Neuronal stem cell (in vitro differentiated cells): ENCODE measurements around the gene SND1.

Source experiments
- DNase-seq: peaks from one replicate; pipeline ENCODE4 v3.0.0-alpha.2; 2013; ENCODE audit warnings: low spot score
- H2AFZ ChIP-seq: one replicate; pipeline ENCODE4 v1.6.1; 2013; ENCODE audit warnings: mild to moderate bottlenecking, low read length, inconsistent platforms
- H2AK5ac ChIP-seq: 2 replicates; pipeline ENCODE4 v1.6.1; 2013; ENCODE audit warnings: low read depth, mild to moderate bottlenecking, inconsistent platforms, low read length, moderate library complexity, mixed read lengths
- H2BK120ac ChIP-seq: 2 replicates; pipeline ENCODE4 v1.6.1; 2013; ENCODE audit warnings: low read depth, mild to moderate bottlenecking, inconsistent platforms, low read length, moderate library complexity, mixed read lengths
- H2BK12ac ChIP-seq: one replicate; pipeline ENCODE4 v1.6.1; 2013; ENCODE audit warnings: low read length, inconsistent platforms
- H2BK15ac ChIP-seq: 2 replicates; pipeline ENCODE4 v1.6.1; 2013; ENCODE audit warnings: mild to moderate bottlenecking, low read length, inconsistent platforms, mixed read lengths
- H2BK5ac ChIP-seq: one replicate; pipeline ENCODE4 v1.6.1; 2013; ENCODE audit warnings: inconsistent platforms, mild to moderate bottlenecking, low read length, moderate library complexity
- H3K14ac ChIP-seq: one replicate; pipeline ENCODE4 v1.6.1; 2013; ENCODE audit warnings: low read length, inconsistent platforms
- H3K18ac ChIP-seq: 2 replicates; pipeline ENCODE4 v1.6.1; 2013; ENCODE audit warnings: low read length, inconsistent platforms
- H3K23ac ChIP-seq: 2 replicates; pipeline ENCODE4 v1.6.1; 2013; ENCODE audit warnings: low read depth, mild to moderate bottlenecking, mixed read lengths, low read length, inconsistent platforms; ENCODE audit not compliant: poor library complexity
- H3K27ac ChIP-seq: replicated peaks from 3 replicates; pipeline ENCODE4 v1.5.1; 2013; ENCODE audit warnings: low read length, inconsistent platforms
- H3K27me3 ChIP-seq, 3 experiments: 2 replicates each; pipeline ENCODE4 v1.6.1; 2013; ENCODE audit warnings: low read length in 3 of 3, mild to moderate bottlenecking in 2 of 3, inconsistent platforms in 1 of 3, low read depth in 1 of 3, mixed read lengths in 1 of 3, moderate library complexity in 1 of 3; ENCODE audit not compliant: control insufficient read depth in 3 of 3, insufficient read depth in 3 of 3
- H3K36me3 ChIP-seq, 2 donors: replicated peaks in 1 of 2; 2 replicates each; pipeline ENCODE4 v1.6.1; 2013; ENCODE audit warnings: low read length in 2 of 2; ENCODE audit not compliant: control insufficient read depth in 2 of 2, insufficient read depth in 2 of 2
- H3K4ac ChIP-seq: 2 replicates; pipeline ENCODE4 v1.6.1; 2013; ENCODE audit warnings: inconsistent platforms, mild to moderate bottlenecking, low read length, moderate library complexity
- H3K4me1 ChIP-seq, 2 donors: 1 replicate in 1 of 2; 2 replicates in 1 of 2; pipeline ENCODE4 v1.6.1; 2013; ENCODE audit warnings: low read length in 2 of 2, low read depth in 1 of 2; ENCODE audit not compliant: control insufficient read depth in 2 of 2, insufficient read depth in 1 of 2
- H3K4me2 ChIP-seq: one replicate; pipeline ENCODE4 v1.6.1; 2013; ENCODE audit warnings: mild to moderate bottlenecking, low read length, inconsistent platforms; ENCODE audit not compliant: insufficient read depth, poor library complexity, severe bottlenecking
- H3K4me3 ChIP-seq, 2 donors: 2 replicates each; pipeline ENCODE4 v1.5.1; 2013; ENCODE audit warnings: low read length in 2 of 2, mild to moderate bottlenecking in 2 of 2, inconsistent platforms in 1 of 2, moderate library complexity in 1 of 2
- H3K79me1 ChIP-seq: one replicate; pipeline ENCODE4 v1.6.1; 2013; ENCODE audit warnings: low read depth, mild to moderate bottlenecking, inconsistent platforms, low read length, moderate library complexity
- H3K9ac ChIP-seq: one replicate; pipeline ENCODE4 v1.6.1; 2013; ENCODE audit warnings: mild to moderate bottlenecking, low read depth, low read length, inconsistent platforms; ENCODE audit not compliant: poor library complexity
- H3K9me3 ChIP-seq, 2 donors: replicated peaks in 1 of 2; 2 replicates each; pipeline versions ENCODE3 to v1.6.1; 2013; ENCODE audit warnings: low read length in 2 of 2, mild to moderate bottlenecking in 2 of 2, inconsistent platforms in 1 of 2, low read depth in 1 of 2, mixed read lengths in 1 of 2, moderate library complexity in 1 of 2; ENCODE audit not compliant: control insufficient read depth in 2 of 2, insufficient read depth in 1 of 2
- H4K8ac ChIP-seq: one replicate; pipeline ENCODE4 v1.6.1; 2013; ENCODE audit warnings: low read depth, mild to moderate bottlenecking, inconsistent platforms, low read length, moderate library complexity
- H4K91ac ChIP-seq: one replicate; pipeline ENCODE4 v1.6.1; 2013; ENCODE audit warnings: low read length, low read depth, mild to moderate bottlenecking, inconsistent platforms; ENCODE audit not compliant: poor library complexity
- WGBS, 2 donors: extraction: QIAGEN DNeasy Blood & Tissue Kit; methylation state at CpG; one replicate each; pipeline ENCODE4 v1.1.7; 2013; ENCODE audit warnings: missing lambda C conversion rate in 2 of 2, mixed read lengths in 1 of 2; ENCODE audit not compliant: insufficient read length in 2 of 2, insufficient replicate concordance in 1 of 2; ENCODE audit errors: extremely low coverage in 2 of 2; 5-methylcytosine and 5-hydroxymethylcytosine counted together

Gene SND1

DNA sequence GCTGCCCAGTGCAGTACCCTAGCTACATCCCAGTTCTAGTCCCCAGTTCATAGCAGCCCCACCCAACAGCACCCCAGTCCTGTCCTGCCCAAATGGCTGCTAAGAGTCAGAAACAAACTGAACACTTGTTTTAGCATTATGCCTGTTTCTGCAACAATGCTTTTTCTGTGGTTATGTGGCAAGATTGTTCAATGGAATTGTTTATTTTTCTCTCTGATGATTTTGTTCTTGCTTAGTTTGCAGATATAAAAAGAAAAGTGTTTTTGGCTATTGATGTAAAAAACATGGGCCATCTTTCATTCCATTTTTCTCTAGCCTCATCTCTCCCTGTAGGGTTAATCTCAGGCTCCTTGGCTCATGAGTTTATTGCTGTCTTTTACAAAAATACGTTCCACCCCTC is 336.8 kb downstream of the SND1 start:
- Histone ChIP-seq H2AK5ac (no peak overlapping the region), H3K14ac (no peak overlapping the region), H2BK12ac (no peak overlapping the region), H3K9ac (no peak overlapping the region), H2BK120ac (no peak overlapping the region), H3K18ac (no peak overlapping the region), H3K4me3 (no peak overlapping the region), H2BK5ac (no peak overlapping the region), H3K27ac (no peak overlapping the region), H4K91ac (no peak overlapping the region), H4K8ac (no peak overlapping the region), H3K4me2 (no peak overlapping the region), H3K79me1 (no peaks in the 10 kb centered on the region), H3K36me3 (peaks cover 2 to 33% of the 10 kb centered on the region in 2 donors), H3K27me3 (no peaks in the 10 kb centered on the region), H2AFZ (no peak overlapping the region), H3K23ac (no peak overlapping the region), H3K9me3 (no peaks in the 10 kb centered on the region), H2BK15ac (no peak overlapping the region), H3K4me1 (peaks cover 0 to 10% of the 10 kb centered on the region in 2 donors), H3K4ac (no peak overlapping the region)
- no peak for DNase-seq
- WGBS, 2 donors = no CpG with 5 or more reads among the region's 1 CpG

DNA sequence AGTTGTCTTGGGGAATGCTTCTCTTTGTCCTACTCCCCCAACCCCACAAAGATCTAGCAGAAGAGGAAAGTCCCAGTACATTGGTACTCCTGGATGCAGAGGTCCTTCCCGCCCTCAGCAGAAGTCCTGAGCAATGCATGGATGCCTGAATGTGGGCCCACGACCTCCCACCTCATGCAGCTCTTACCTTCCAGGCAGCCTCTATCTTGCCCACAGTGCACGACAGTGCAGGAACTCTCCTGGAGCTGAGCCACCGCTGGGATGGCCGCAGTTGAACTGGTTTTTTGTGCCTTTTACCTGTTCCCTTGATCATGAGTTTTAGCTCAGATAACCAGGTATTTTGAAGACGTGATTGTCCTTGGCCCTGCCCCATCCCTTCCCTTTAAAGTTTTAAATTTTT is 341.3 kb downstream of the SND1 start:
- no peaks in the 10 kb centered on the region for H3K79me1 ChIP-seq
- H3K9ac ChIP-seq = no peak overlapping the region
- H3K4me2 ChIP-seq = no peak overlapping the region
- H2BK12ac ChIP-seq = no peak overlapping the region
- no peak overlapping the region for H4K8ac ChIP-seq
- no peak overlapping the region for H2AFZ ChIP-seq
- H3K27ac ChIP-seq = no peak overlapping the region
- H2BK120ac ChIP-seq = no peak overlapping the region
- peak overlapping the region; percentile 25 for H3K14ac ChIP-seq
- H3K9me3 ChIP-seq = no peaks in the 10 kb centered on the region
- DNase-seq = no peak
- H3K23ac ChIP-seq = no peak overlapping the region
- H3K36me3 ChIP-seq = peaks cover 3 to 45% of the 10 kb centered on the region in 2 donors
- no peaks in the 10 kb centered on the region for H3K27me3 ChIP-seq
- peaks cover 15 to 20% of the 10 kb centered on the region in 2 donors for H3K4me1 ChIP-seq
- no peak overlapping the region for H2AK5ac ChIP-seq
- H2BK5ac ChIP-seq = no peak overlapping the region
- H3K4me3 ChIP-seq = no peak overlapping the region
- no peak overlapping the region for H3K4ac ChIP-seq
- WGBS, 2 donors = no CpG with 5 or more reads among the region's 6 CpGs
- H3K18ac ChIP-seq = no peak overlapping the region
- no peak overlapping the region for H2BK15ac ChIP-seq
- no peak overlapping the region for H4K91ac ChIP-seq

DNA sequence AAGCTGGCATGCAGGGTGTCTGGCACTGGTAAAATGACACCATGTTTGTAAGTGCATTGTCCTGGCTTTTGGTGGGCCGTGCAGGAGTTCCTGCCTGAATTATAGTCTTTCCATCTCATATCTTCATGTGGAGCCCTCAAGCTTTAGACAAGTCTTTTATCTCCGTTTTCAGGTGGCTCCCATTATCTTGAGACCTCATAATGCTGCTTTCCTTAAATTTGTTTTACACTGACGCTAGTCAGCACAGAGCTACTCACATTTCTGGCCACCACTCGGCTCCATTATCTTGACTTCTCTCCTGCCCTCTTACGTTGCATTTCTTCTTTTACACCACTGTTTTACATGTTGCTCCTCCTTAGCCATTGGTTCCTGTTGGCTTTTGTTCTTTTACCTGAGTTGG is 342.0 kb downstream of the SND1 start:
- Histone ChIP-seq H3K14ac (no peak overlapping the region), H3K4me1 (peaks cover 15 to 21% of the 10 kb centered on the region in 2 donors), H3K4me2 (no peak overlapping the region), H3K79me1 (no peaks in the 10 kb centered on the region), H2AK5ac (no peak overlapping the region), H3K4ac (no peak overlapping the region), H4K91ac (no peak overlapping the region), H3K23ac (no peak overlapping the region), H3K36me3 (peaks cover 3 to 45% of the 10 kb centered on the region in 2 donors), H3K27ac (no peak overlapping the region), H4K8ac (no peak overlapping the region), H2AFZ (no peak overlapping the region), H2BK15ac (no peak overlapping the region), H2BK5ac (no peak overlapping the region), H3K27me3 (no peaks in the 10 kb centered on the region), H3K18ac (no peak overlapping the region), H2BK120ac (no peak overlapping the region), H3K9me3 (no peaks in the 10 kb centered on the region), H2BK12ac (no peak overlapping the region), H3K4me3 (no peak overlapping the region), H3K9ac (no peak overlapping the region)
- no peak for DNase-seq
- no CpG with 5 or more reads among the region's 5 CpGs for WGBS, 2 donors

DNA sequence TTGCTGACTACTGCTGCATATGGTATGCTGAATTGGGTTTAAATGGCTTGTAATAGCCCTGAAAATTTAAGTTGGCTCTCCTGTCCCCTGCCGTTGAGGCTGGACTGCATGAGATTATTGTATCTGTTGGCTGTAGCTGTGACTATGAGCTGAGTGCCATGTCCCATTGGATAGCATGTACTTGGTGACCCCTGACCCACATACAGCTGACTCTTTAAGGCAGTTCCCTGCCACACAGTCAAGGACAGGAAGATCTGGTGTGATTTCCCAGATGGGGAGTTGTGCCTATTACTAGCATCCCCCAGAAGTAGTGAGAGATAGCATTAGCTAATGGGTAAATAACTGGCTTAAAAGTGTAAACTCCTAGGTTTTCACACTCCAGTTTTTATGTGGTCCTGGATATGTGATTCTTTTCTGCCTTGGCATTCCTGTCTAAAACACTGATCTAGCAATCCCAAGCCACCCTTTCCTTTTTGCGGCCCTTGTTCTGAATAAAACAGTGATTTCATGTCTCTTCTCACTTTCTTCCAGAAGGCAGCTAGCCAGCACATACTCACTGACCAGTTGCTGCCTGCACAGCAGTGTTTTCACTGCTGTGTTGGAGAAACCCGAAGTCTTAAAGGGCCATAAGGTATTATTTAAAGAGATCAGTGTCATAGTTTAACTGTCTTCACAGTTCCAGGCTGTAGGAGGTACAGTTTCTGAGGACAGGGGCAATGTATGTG is 343.3 kb downstream of the SND1 start:
- Histone ChIP-seq H3K27me3 (no peaks in the 10 kb centered on the region), H2BK120ac (no peak overlapping the region), H3K4me3 (no peak overlapping the region), H2BK5ac (no peak overlapping the region), H3K4ac (no peak overlapping the region), H4K91ac (no peak overlapping the region), H2AK5ac (no peak overlapping the region), H3K27ac (peak overlapping the region; percentile 10), H3K9me3 (no peaks in the 10 kb centered on the region), H3K18ac (no peak overlapping the region), H3K36me3 (peaks cover 3 to 47% of the 10 kb centered on the region in 2 donors), H2AFZ (no peak overlapping the region), H4K8ac (no peak overlapping the region), H3K9ac (no peak overlapping the region), H3K4me1 (peaks cover 15 to 21% of the 10 kb centered on the region in 2 donors), H3K14ac (no peak overlapping the region), H2BK15ac (no peak overlapping the region), H2BK12ac (no peak overlapping the region), H3K4me2 (no peak overlapping the region), H3K23ac (no peak overlapping the region), H3K79me1 (no peaks in the 10 kb centered on the region)
- no CpG with 5 or more reads among the region's 3 CpGs for WGBS, 2 donors
- DNase-seq = no peak
